GM21526 (cell line): Measurements from ENCODE around the gene EIF3J.
"Not testable (repeated sequence)": the region's sequence is repeated elsewhere in the genome, so short reads cannot be mapped to it uniquely, and the experiment has no call there.

Source experiments
- ATAC-seq: cut with Tn5 transposase; IDR thresholded peaks from one replicate; pipeline ENCODE4 v1.9.1; 2021; ENCODE audit warnings: moderate library complexity; ENCODE audit not compliant: unreplicated experiment, low FRiP score

EIF3J gene

GRCh38 chr15:44541282-44541958 is 4.5 kb downstream of the EIF3J start:
- ATAC-seq, result no peak

GRCh38 chr15:44542596-44542995 is 5.6 kb downstream of the EIF3J start:
- no peak for ATAC-seq

DNA sequence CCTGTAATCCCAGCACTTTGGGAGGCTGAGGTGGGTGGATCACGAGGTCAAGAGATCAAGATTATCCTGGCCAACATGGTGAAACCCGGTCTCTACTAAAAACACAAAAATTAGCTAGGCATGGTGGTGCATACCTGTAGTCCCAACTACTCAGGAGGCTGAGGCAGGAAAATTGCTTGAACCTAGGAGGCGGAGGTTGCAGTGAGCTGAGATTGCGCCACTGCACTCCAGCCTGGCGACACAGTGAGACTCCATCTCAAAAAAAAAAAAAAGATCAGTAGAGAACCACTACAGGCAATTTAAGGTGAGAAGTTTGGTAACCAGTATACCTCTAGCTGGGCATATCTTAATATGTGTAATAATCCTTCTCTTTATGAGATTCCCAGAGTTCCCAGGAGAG is 7.8 kb downstream of the EIF3J start:
- ATAC-seq, result not testable (repeated sequence)

DNA sequence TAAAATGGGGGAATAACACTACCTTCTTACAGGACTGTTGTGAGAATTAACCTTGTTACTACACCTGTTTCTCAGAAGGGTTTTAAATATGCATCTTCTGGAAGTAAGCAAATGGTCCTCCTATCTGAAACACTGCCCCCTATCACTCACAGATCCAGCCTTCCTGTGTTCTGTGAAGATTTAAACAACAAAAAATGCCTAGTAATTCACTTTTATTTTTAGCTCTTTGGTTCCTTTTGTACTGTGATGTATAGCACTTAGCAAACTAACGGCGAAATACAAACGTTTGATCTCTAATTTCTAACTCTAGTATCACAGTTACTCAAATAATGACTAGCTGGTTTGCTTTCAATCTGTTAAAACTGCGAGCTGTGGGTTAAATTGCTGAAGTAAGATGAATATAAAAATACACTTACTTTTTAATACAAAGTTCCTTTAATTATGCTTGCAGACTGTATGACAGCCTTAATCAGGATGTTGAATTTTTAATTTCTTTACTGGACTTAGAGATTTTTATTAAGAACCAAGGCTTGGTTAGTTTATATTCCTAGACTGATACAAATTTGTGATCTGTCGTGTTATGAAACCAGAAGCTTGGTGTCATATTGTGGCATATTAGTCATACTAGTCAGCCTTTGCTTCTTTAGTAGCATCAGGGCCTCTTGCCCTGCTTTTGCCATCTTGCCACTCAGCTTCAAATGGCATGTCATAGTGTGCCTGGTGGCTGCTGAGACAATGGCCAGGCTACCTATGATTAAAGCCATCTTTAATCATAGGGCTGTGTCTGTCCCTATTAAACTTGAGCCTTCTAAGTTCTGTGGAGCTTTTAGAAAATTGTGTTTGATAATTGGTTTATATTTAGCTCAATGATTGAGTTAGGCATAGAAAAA is 9.2 kb downstream of the EIF3J start:
- no peak for ATAC-seq

DNA sequence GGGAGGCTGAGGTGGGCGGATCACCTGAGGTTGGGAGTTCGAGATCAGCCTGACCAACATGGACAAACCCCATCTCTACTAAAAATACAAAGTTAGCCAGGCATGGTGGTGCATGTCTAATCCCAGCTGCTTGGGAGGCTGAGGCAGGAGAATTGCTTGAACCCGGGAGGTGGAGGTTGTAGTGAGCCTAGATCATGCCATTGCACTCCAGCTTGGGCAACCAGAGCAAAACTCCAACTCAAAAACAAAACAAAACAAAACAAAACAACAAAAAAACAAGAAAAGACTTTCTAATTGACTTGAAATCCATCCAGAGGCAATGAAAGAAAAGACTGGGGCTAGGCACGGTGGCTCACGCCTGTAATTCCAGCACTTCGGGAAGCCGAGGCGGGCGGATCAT is 12.2 kb downstream of the EIF3J start:
- ATAC-seq, result not testable (repeated sequence)

- no peak for ATAC-seq
Measured at GRCh38 chr15:44550256-44550655, 13.3 kb downstream of the EIF3J start.

DNA sequence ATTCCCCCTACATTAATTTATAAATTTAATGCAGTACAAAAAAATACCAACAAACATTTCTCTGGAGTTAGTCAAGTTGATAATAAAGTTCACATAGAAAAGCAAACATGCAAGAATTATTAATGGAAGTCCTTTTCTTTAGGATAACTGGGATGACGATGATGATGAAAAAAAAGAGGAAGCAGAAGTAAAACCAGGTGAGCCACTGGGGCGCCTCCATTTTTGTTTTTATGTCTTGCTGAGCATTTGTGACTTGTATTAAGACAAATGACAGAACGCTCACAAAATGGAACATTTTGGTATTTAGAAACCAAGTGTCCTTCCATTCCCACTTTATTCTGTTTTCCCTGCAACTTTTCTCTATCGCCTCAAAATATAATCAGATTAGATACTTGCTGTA is 13.8 kb downstream of the EIF3J start:
- no peak for ATAC-seq

DNA sequence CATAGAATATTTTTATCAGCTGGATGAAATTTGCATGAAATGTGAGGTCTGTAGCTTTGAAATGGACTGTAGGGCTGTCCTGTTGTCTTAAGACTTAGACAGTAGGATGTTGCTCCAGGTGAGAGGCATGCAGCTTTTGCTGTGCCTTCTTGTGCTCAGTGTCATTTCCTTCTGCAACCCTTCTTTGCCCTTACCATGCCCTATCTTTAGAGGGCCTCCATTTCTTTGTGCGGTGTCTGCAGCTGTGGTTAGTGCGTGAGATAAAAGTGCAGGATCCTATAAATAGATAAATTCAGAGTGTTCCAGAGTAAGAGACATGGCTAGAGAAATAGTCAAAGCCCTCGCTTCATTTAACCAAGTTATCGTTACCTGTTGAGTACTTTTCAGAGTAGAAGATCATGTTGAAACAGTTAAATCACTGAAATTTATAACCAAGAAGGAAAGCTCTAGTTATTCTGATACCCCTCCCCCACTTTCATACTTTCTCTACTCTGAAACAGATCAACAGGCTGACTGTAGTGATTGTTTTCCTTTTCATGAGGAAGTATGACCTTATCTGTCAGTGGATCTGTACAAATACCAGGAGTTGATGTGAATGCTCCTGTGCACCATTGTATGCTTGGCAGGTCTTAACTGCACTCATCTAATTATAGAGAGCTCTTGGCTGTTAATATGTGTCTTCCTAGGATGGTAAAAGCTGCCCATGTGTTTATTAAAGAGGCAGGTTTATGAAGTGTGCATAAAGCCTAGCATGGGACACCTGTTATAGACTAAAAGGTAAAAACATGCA is 18.2 kb downstream of the EIF3J start:
- no peak for ATAC-seq

DNA sequence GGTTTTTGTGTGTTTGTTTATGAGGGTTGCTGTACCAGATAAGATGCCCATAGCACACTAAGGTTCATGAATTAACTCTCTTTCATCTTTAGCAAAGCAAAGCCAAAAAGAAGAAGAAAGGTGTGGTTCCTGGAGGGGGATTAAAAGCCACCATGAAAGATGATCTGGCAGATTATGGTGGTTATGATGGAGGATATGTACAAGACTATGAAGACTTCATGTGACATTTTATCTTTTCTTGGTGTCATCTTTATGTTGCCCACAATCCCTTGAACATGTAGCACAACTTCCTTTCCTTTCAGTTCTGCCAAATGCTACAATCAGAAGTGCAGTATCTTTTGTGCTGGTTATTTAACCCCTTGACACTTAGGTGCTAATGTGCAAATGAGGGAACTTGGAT is 24.0 kb downstream of the EIF3J start:
- not testable (repeated sequence) for ATAC-seq

GRCh38 chr15:44565387-44566154 is 28.6 kb downstream of the EIF3J start:
- no peak for ATAC-seq

DNA sequence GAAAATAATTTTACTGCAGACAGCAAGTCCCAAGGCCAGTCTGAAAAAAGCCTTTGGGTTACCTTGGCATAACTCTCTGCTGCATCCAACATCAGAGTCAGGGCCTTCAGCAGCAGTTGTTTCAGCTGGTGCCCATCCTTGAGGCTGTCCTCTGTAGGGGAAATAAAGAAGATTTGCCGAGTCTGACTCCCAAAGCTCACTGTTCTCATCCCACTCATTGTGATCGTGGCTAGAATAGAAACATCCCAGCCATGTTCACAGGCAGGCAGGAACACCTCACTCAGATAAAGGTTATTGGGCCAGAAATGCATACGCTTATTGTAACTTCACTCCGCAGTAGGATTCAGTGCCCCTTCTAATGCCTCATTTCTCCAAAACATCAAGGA is 29.2 kb downstream of the EIF3J start:
- ATAC-seq, result no peak

GRCh38 chr15:44568338-44568737 is 31.4 kb downstream of the EIF3J start:
- no peak for ATAC-seq

GRCh38 chr15:44569316-44569715 is 32.4 kb downstream of the EIF3J start:
- no peak for ATAC-seq

DNA sequence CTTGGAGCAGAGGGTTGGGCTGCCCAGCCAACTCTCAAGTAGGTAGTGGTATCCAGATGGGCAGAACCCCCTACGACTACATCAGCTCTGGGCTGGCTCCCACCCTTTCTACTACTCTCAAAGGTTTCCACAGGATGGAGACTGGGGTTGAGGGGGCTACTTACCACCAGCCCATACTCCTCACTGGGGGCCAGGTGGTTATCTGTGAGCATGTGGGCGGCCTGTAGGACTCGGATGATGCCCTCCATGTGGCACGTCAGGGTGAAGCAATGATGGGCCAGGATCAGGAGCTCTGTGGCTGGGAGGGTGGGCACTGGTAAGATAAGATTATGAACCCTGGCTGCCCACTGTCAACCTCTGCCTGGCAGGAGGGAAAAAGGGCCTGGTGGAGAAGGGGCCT is 33.4 kb downstream of the EIF3J start:
- no peak for ATAC-seq

- no peak for ATAC-seq
Measured at GRCh38 chr15:44573386-44573785, 36.4 kb downstream of the EIF3J start.

GRCh38 chr15:44574734-44575133 is 37.8 kb downstream of the EIF3J start:
- ATAC-seq, result no peak

DNA sequence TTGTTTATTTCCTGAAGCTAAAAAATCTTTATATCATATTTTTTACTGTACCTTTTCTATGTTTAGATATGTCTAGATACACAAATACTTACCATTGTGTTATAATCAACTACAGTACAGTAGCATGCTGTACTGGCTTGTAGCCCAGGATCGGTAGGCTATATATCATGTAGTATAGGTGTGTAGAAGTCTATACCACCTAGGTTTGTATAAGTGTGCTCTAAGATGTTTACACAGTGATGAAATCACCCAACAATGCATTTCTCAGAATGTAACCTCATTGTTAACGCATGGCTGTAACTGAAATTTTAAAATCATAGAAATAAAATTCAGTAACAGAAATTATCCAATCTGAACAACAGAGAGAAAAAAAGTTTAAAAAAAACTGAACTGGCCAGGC is 43.2 kb downstream of the EIF3J start:
- no peak for ATAC-seq

- ATAC-seq, result no peak
Measured at GRCh38 chr15:44584162-44584749, 47.3 kb downstream of the EIF3J start.

- ATAC-seq, result no peak
Measured at GRCh38 chr15:44585633-44586032, 48.7 kb downstream of the EIF3J start.

GRCh38 chr15:44588541-44588940 is 51.6 kb downstream of the EIF3J start:
- no peak for ATAC-seq
